WTC11 (cell line): ENCODE data around the gene CAMTA1. TPM values are rescaled to one million over a fixed set of nuclear protein-coding genes. Genes with fewer than 3 reads are reported as not detected.
A peak's percentile ranks its signal among the peaks of the same experiment; 100 is the strongest.

Source experiments
- ATAC-seq: fragments of 200-7000 bp; cut with Tn5 transposase; 2 replicates; pipeline ENCODE4 v1.10.0; 2021; ENCODE audit warnings: mild to moderate bottlenecking, moderate library complexity
- CTCF ChIA-PET: fragments of 300-600 bp; sonication (Branson Sonifier 250); formaldehyde crosslinking; loops from one replicate; lab custom pipeline; 2021; ENCODE audit warnings: antibody characterized with exemption; lab: Charles Lee
- POLR2A ChIA-PET: fragments of 350-600 bp; sonication (Branson Sonifier 250); formaldehyde crosslinking; loops from one replicate; lab custom pipeline; 2021; ENCODE audit warnings: antibody characterized with exemption; lab: Charles Lee
- DNase-seq: peaks from one replicate; pipeline ENCODE4 v3.0.0; 2021; ENCODE audit warnings: low spot score
- H3K27ac Mint-ChIP-seq: 2 replicates; pipeline ENCODE4 v1.8.0; 2021; ENCODE audit warnings: mixed read lengths
- H3K27me3 Mint-ChIP-seq: 2 replicates; pipeline ENCODE4 v1.8.0; 2021; ENCODE audit warnings: low read depth, mild to moderate bottlenecking, moderate library complexity, mixed read lengths
- H3K36me3 Mint-ChIP-seq: 2 replicates; pipeline ENCODE4 v1.8.0; 2021; ENCODE audit warnings: mixed read lengths
- H3K4me1 Mint-ChIP-seq: 2 replicates; pipeline ENCODE4 v1.8.0; 2022; ENCODE audit warnings: mixed read lengths
- H3K4me3 Mint-ChIP-seq: 2 replicates; pipeline ENCODE4 v1.8.0; 2021; ENCODE audit warnings: mild to moderate bottlenecking, moderate library complexity, mixed read lengths
- H3K9me3 Mint-ChIP-seq: 2 replicates; pipeline ENCODE4 v1.8.0; 2021; ENCODE audit warnings: mixed read lengths
- ATF1 ChIP-seq: sonication (generic); formaldehyde crosslinking; IDR thresholded peaks from 2 replicates; pipeline ENCODE4 v1.8.1; 2023; ENCODE audit warnings: mild to moderate bottlenecking, moderate library complexity, missing genetic modification reagents
- CREB1 ChIP-seq: sonication (generic); formaldehyde crosslinking; IDR thresholded peaks from 2 replicates; pipeline ENCODE4 v1.8.0; 2023; ENCODE audit warnings: mild to moderate bottlenecking, missing genetic modification reagents
- CREM ChIP-seq: sonication (generic); formaldehyde crosslinking; IDR thresholded peaks from 2 replicates; pipeline ENCODE4 v1.8.1; 2022; ENCODE audit warnings: mild to moderate bottlenecking, missing genetic modification reagents, moderate library complexity
- CTCF ChIP-seq: fragments of 200-600 bp; IDR thresholded peaks from 2 replicates; pipeline ENCODE4 v1.8.0; 2022; ENCODE audit warnings: antibody characterized with exemption
- ETV6 ChIP-seq: sonication (generic); formaldehyde crosslinking; IDR thresholded peaks from 2 replicates; pipeline ENCODE4 v1.8.1; 2022; ENCODE audit warnings: mild to moderate bottlenecking, missing genetic modification reagents
- FOXJ3 ChIP-seq: sonication (generic); formaldehyde crosslinking; IDR thresholded peaks from 2 replicates; pipeline ENCODE4 v1.9.0; 2021; ENCODE audit warnings: missing genetic modification reagents, mild to moderate bottlenecking, borderline replicate concordance
- FOXK1 ChIP-seq: sonication (generic); formaldehyde crosslinking; IDR thresholded peaks from 2 replicates; pipeline ENCODE4 v1.8.0; 2022; ENCODE audit warnings: mild to moderate bottlenecking, moderate library complexity, missing genetic modification reagents
- FOXP1 ChIP-seq: sonication (generic); formaldehyde crosslinking; IDR thresholded peaks from 2 replicates; pipeline ENCODE4 v1.8.0; 2022; ENCODE audit warnings: missing genetic modification reagents, mild to moderate bottlenecking, moderate library complexity, borderline replicate concordance
- GTF2I ChIP-seq: fragments of 250-450 bp; sonication (Bioruptor Pico); conservative IDR thresholded peaks from 2 replicates; pipeline ENCODE4 v1.4.0; 2021; ENCODE audit warnings: mild to moderate bottlenecking
- JUN ChIP-seq: sonication (generic); formaldehyde crosslinking; IDR thresholded peaks from 2 replicates; pipeline ENCODE4 v1.8.0; 2023; ENCODE audit warnings: mild to moderate bottlenecking, missing genetic modification reagents
- KAT7 ChIP-seq: sonication (generic); formaldehyde crosslinking; IDR thresholded peaks from 2 replicates; pipeline ENCODE4 v1.8.1; 2023; ENCODE audit warnings: missing genetic modification reagents, mild to moderate bottlenecking, borderline replicate concordance
- MAX ChIP-seq: sonication (generic); formaldehyde crosslinking; IDR thresholded peaks from 2 replicates; pipeline ENCODE4 v1.8.0; 2022; ENCODE audit warnings: mild to moderate bottlenecking, missing genetic modification reagents
- MYBL2 ChIP-seq: sonication (generic); formaldehyde crosslinking; IDR thresholded peaks from 2 replicates; pipeline ENCODE4 v1.8.1; 2023; ENCODE audit warnings: mild to moderate bottlenecking, moderate library complexity, missing genetic modification reagents
- NFYB ChIP-seq: sonication (generic); formaldehyde crosslinking; conservative IDR thresholded peaks from 2 replicates; pipeline ENCODE4 v1.8.0; 2022; ENCODE audit warnings: low read depth, missing genetic modification reagents
- NR3C1 ChIP-seq: sonication (generic); formaldehyde crosslinking; conservative IDR thresholded peaks from 2 replicates; pipeline ENCODE4 v1.8.1; 2023; ENCODE audit warnings: low read depth, mild to moderate bottlenecking, missing genetic modification reagents
- RELA ChIP-seq: sonication (generic); formaldehyde crosslinking; IDR thresholded peaks from 2 replicates; pipeline ENCODE4 v1.8.1; 2022; ENCODE audit warnings: missing genetic modification reagents, mild to moderate bottlenecking, borderline replicate concordance
- SP1 ChIP-seq: sonication (generic); formaldehyde crosslinking; conservative IDR thresholded peaks from 2 replicates; pipeline ENCODE4 v1.8.1; 2022; ENCODE audit warnings: missing genetic modification reagents
- TCF7 ChIP-seq: sonication (generic); formaldehyde crosslinking; IDR thresholded peaks from 2 replicates; pipeline ENCODE4 v1.8.0; 2022; ENCODE audit warnings: mild to moderate bottlenecking, low read depth, missing genetic modification reagents, moderate library complexity
- TEAD1 ChIP-seq: sonication (generic); formaldehyde crosslinking; IDR thresholded peaks from 2 replicates; pipeline ENCODE4 v1.8.0; 2022; ENCODE audit warnings: mild to moderate bottlenecking, missing genetic modification reagents
- USF2 ChIP-seq: sonication (generic); formaldehyde crosslinking; IDR thresholded peaks from 2 replicates; pipeline ENCODE4 v1.8.1; 2023; ENCODE audit warnings: mild to moderate bottlenecking, missing genetic modification reagents, moderate library complexity
- ZNF138 ChIP-seq: sonication (generic); formaldehyde crosslinking; conservative IDR thresholded peaks from 2 replicates; pipeline ENCODE4 v1.8.1; 2022; ENCODE audit warnings: mild to moderate bottlenecking, moderate library complexity, missing genetic modification reagents
- ZNF219 ChIP-seq: sonication (generic); formaldehyde crosslinking; IDR thresholded peaks from 2 replicates; pipeline ENCODE4 v1.8.0; 2023; ENCODE audit warnings: missing genetic modification reagents, mild to moderate bottlenecking, borderline replicate concordance
- ZNF416 ChIP-seq: fragments of 250-450 bp; sonication (Bioruptor Pico); IDR thresholded peaks from 2 replicates; pipeline ENCODE4 v1.9.0; 2021; ENCODE audit warnings: mild to moderate bottlenecking, inconsistent platforms
- total RNA-seq: library from RNA; stranded (reverse); gene quantifications from 3 replicates; pipeline ENCODE4 v1.2.3, GENCODE V29; 2021
- TF ChIP-seq, protein P1 (sequence below): fragments of 250-450 bp; sonication (Bioruptor Pico); IDR thresholded peaks from 2 replicates; pipeline ENCODE4 v1.9.0; 2021; ENCODE audit warnings: mild to moderate bottlenecking
- TF ChIP-seq, protein P2 (sequence below): sonication (generic); formaldehyde crosslinking; IDR thresholded peaks from 2 replicates; pipeline ENCODE4 v1.8.0; 2022; ENCODE audit warnings: missing genetic modification reagents

CAMTA1 gene
- total RNA-seq, 1 experiment from 2014 or later, result 86.4 TPM

DNA sequence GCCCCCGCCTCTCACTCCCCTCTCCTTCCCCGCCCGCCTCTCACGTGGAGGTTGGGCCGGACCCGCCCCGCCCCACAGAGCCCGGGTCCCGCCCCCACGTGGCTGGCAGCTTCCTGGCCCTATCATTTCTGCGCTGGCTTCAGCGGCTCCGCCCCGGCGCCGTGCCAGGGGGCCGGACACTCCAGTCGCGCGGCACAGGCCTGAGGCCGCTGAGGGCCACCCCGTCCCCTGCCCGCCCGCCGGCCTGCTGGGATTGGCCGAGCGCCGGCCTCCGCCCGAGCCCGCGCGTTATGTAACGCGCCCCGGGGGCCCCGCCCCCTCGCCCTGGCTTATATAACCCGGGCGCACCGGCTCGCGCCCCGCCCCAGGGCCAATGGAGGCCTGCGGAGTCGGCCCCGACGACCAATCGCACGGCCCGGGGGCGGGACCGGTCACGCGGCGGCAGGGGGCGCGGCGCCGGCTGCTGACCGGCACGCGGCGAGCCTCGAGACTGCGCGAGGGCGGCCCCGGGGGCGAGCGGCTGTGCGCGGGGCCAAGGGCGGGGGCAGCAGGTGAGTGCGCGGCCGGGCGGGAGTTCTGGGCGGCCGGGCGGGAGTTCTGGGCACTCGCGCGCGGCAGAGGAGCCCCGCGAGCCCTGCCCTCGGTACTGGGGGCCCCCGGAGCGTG, 998.7 kb downstream of the CAMTA1 start, which contains the start of gene PER3 (continued):
- TF ChIP-seq ETV6 (peak; percentile 59; the same call in 1 of the 2 replicates), SP1 (CRISPR knock-in tag) (peak; percentile 97), CREM (peak; percentile 93), NFYB (CRISPR knock-in tag) (peak; percentile 78), FOXP1 (CRISPR knock-in tag) (peak; percentile 98), USF2 (CRISPR knock-in tag) (peak; percentile 64), NR3C1 (CRISPR knock-in tag) (peak; percentile 88; the same call in 1 of the 2 replicates), FOXK1 (CRISPR knock-in tag) (peak; percentile 40; the same call in 1 of the 2 replicates), KAT7 (CRISPR knock-in tag) (no peak), JUN (CRISPR knock-in tag) (peak; percentile 91; the same call in 1 of the 2 replicates), ZNF219 (CRISPR knock-in tag) (peak; percentile 56; the same call in 1 of the 2 replicates), TEAD1 (peak; percentile 95), RELA (CRISPR knock-in tag) (no peak), MYBL2 (CRISPR knock-in tag) (no peak)
- TF ChIP-seq, protein P1, sequence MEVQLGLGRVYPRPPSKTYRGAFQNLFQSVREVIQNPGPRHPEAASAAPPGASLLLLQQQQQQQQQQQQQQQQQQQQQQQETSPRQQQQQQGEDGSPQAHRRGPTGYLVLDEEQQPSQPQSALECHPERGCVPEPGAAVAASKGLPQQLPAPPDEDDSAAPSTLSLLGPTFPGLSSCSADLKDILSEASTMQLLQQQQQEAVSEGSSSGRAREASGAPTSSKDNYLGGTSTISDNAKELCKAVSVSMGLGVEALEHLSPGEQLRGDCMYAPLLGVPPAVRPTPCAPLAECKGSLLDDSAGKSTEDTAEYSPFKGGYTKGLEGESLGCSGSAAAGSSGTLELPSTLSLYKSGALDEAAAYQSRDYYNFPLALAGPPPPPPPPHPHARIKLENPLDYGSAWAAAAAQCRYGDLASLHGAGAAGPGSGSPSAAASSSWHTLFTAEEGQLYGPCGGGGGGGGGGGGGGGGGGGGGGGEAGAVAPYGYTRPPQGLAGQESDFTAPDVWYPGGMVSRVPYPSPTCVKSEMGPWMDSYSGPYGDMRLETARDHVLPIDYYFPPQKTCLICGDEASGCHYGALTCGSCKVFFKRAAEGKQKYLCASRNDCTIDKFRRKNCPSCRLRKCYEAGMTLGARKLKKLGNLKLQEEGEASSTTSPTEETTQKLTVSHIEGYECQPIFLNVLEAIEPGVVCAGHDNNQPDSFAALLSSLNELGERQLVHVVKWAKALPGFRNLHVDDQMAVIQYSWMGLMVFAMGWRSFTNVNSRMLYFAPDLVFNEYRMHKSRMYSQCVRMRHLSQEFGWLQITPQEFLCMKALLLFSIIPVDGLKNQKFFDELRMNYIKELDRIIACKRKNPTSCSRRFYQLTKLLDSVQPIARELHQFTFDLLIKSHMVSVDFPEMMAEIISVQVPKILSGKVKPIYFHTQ (CRISPR knock-in tag), result no peak

- H3K36me3 Mint-ChIP-seq, result peaks cover 48% of the 10 kb centered on the region
- no peak for ATAC-seq
- peaks cover 10% of the 10 kb centered on the region for H3K4me1 Mint-ChIP-seq
- POLR2A ChIA-PET, result no interaction called here
- H3K27ac Mint-ChIP-seq, result no peak overlapping the region
- peaks cover 14% of the 10 kb centered on the region for H3K27me3 Mint-ChIP-seq
- H3K4me3 Mint-ChIP-seq, result peak overlapping the region; percentile 45
- H3K9me3 Mint-ChIP-seq, result peaks cover 14% of the 10 kb centered on the region
- peak; percentile 21 for DNase-seq
- CTCF ChIA-PET, result interaction anchor here (1.3 kb wide), 1 partner anchor 23 kb away, joined by 6 read pairs; no protein-coding TSS in a partner anchor
- TF ChIP-seq ATF1 (CRISPR knock-in tag) (no peak), TCF7 (peak; percentile 7; the same call in 1 of the 2 replicates), CTCF (no peak), FOXK1 (CRISPR knock-in tag) (no peak; the same call in 1 of the 2 replicates), RELA (CRISPR knock-in tag) (no peak), GTF2I (CRISPR knock-in tag) (no peak), FOXJ3 (no peak), MAX (CRISPR knock-in tag) (0 out of 2 replicates have a peak, but pooled peaks have one; percentile 25), ZNF138 (CRISPR knock-in tag) (no peak), USF2 (CRISPR knock-in tag) (no peak), CREB1 (CRISPR knock-in tag) (no peak), ZNF416 (CRISPR knock-in tag) (0 out of 2 replicates have a peak, but pooled peaks have one; percentile 54)
- TF ChIP-seq, protein P2, sequence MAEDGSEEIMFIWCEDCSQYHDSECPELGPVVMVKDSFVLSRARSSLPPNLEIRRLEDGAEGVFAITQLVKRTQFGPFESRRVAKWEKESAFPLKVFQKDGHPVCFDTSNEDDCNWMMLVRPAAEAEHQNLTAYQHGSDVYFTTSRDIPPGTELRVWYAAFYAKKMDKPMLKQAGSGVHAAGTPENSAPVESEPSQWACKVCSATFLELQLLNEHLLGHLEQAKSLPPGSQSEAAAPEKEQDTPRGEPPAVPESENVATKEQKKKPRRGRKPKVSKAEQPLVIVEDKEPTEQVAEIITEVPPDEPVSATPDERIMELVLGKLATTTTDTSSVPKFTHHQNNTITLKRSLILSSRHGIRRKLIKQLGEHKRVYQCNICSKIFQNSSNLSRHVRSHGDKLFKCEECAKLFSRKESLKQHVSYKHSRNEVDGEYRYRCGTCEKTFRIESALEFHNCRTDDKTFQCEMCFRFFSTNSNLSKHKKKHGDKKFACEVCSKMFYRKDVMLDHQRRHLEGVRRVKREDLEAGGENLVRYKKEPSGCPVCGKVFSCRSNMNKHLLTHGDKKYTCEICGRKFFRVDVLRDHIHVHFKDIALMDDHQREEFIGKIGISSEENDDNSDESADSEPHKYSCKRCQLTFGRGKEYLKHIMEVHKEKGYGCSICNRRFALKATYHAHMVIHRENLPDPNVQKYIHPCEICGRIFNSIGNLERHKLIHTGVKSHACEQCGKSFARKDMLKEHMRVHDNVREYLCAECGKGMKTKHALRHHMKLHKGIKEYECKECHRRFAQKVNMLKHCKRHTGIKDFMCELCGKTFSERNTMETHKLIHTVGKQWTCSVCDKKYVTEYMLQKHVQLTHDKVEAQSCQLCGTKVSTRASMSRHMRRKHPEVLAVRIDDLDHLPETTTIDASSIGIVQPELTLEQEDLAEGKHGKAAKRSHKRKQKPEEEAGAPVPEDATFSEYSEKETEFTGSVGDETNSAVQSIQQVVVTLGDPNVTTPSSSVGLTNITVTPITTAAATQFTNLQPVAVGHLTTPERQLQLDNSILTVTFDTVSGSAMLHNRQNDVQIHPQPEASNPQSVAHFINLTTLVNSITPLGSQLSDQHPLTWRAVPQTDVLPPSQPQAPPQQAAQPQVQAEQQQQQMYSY (CRISPR knock-in tag), result peak; percentile 61; the same call in 1 of the 2 replicates
These were observed 999.3 kb downstream of the CAMTA1 start for GRCh38 chr1:7784492-7785071.
